SK-N-DZ (cell line): ENCODE measurements around the gene ZSCAN25.
"Not testable (repeated sequence)": the region's sequence is repeated elsewhere in the genome, so short reads cannot be mapped to it uniquely, and the experiment has no call there.

Experiments used
- DNase-seq: peaks from one replicate; pipeline ENCODE4 v3.0.0-alpha.2; 2015; ENCODE audit warnings: low spot score

Gene ZSCAN25

DNA sequence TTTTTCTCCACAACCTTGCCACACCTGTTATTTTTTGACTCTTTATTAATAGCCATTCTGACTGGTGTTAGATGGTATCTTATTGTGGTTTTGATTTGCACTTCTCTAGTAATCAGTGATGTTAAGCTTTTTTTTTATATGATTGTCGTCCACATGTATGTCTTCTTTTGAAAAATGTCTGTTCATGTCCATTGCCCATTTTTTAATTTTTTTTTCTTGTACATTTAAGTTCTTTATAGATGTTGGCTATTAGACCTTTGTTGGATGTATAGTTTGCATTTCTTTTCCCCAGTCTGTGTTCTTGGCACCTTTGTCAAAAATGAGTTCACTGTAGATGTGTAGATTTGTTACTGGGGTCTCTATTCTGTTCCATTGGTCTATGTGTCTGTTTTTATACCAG, 28.8 kb downstream of the ZSCAN25 start:
- no peak for DNase-seq

DNA sequence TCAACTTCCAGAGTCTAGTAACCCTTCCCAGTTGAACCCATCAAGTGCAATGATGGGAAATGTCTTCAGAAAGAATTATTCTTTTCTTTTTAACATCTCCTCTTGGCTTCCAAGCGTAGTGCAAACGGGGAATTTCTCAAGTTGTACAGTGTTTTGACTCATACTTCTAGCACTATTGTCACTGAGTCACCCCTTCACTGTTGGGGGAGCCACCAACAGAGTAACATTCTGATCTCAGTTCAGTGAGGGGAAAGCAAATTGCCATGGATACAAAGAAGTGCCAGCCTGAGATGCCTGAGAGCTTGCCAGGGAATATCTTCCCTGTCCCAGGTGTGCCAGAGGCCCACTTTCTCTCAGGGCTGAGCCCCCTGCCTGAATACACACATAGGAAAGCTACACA, 32.1 kb downstream of the ZSCAN25 start:
- no peak for DNase-seq

DNA sequence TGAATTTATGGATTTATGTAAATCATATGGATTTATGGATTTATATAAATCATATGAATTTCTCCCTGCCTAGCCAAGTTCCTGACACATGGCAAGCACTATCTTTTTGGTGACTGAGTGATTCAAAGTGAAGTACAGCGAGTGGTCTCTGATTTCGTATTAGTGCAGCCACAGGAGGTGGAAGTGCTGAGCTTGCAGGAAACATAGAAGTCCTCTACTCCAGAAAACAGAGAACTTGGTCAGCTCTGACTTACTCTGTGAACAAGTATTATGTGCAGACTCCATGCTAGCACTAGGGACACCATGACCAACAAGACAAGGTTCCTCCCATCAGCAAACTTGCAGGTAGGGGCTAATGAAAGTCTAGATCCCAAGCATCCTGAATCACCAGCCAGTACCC, 34.5 kb downstream of the ZSCAN25 start:
- DNase-seq = no peak

DNA sequence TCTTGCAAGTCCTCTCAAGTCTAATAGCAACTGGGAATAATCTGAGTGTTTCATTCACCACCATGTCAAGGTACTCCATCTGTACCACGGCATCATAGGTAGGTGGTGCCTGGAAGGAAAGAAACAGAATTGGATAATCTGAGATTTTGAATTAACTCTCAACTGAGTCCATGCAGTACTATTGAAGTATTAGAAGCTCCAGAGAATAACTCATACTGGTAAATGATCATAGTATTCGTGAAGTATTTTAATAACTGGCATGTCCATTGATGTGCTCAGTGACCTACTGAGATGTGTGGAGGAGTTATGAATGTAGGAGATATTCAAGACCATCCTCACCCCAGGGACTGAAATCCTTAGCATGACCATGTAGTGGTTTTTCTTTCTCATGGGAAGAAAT, 35.9 kb downstream of the ZSCAN25 start:
- no peak for DNase-seq

DNA sequence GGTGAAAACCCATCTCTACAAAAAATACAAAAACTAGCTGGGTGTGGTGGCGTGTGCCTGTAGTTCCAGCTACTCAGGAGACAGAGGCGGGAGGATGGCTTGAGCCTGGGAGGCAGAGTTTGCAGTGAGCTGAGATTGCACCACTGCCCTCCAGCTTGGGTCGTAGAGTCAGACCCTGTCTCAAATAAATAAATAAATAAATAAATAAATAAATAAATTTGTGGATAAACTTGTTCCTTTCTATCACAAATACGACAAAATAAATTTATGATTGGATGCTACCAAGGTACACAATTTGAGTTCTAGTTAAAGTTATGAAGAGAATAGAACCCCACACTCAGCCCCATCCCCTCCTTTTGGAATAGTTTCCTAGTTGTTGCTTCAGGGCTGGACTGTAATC, 36.5 kb downstream of the ZSCAN25 start:
- not testable (repeated sequence) for DNase-seq

DNA sequence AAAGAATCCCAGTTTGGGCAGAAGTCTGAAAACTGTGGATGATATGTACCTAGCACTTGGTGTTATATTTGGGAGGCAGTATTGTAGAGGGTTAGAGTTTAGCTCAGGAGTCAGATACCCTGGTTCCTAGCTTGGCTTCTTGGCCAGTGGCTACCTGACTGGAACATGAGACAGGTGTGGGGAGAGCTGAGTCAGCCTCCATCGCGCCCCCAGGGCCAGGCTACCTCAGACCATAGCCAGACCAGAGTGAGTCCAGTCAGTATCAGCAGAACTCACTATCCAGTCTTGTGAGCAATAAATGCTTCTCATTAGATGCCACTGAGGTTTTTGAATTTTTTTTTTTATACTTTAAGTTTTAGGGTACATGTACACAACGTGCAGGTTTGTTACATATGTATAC, 37.0 kb downstream of the ZSCAN25 start:
- no peak for DNase-seq

DNA sequence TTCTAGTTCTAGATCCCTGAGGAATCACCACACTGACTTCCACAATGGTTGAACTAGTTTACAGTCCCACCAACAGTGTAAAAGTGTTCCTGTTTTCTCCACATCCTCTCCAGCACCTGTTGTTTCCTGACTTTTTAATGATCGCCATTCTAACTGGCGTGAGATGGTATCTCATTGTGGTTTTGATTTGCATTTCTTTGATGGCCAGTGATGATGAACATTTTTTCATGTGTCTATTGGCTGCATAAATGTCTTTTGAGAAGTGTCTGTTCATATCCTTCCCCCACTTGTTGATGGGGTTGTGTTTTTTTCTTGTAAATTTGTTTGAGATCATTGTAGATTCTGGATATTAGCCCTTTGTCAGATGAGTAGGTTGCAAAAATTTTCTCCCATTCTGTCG, 37.9 kb downstream of the ZSCAN25 start:
- DNase-seq = not testable (repeated sequence)

DNA sequence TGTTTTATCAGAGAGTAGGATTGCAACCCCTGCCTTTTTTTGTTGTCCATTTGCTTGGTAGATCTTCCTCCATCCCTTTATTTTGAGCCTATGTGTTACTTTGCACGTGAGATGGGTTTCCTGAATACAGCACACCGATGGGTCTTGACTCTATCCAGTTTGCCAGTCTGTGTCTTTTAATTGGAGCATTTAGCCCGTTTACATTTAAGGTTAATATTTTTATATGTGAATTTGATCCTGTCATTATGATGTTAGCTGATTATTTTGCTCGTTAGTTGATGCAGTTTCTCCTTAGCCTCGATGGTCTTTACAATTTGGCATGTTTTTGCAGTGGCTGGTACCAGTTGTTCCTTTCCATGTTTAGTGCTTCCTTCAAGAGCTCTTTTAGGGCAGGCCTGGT, 41.1 kb downstream of the ZSCAN25 start:
- DNase-seq = not testable (repeated sequence)

DNA sequence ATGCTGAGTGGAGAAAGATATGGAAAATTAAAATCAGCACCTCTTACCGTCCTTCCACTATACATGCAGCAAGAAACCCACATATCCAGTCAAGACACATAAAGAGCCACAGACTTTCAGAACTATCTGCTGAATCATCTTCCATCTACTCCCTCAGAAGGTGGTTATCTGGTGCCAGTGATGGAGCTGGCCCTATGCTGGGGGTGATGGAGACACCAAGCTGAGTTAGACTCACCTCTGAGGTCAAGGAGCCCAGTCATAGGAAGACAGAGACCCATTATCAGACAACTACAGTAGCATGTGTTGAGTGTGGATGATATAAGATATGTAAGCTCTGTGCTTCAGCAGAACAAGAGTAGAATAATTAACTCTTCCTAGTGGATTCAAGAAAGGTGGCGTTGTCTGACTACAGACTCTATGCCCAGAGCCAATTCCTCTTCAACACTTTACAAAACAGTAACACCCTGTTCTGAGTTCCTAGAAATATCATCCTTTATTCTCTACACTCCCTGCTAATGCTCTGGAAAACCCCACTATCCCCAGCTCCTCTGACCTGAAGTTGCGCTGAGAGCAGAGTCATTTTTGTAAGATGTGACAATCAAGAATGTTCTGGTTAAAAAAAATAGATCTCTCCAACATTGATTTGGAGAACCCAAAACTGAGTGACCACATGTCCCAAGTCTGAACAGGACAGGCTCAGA, 48.7 kb downstream of the ZSCAN25 start:
- no peak for DNase-seq

DNA sequence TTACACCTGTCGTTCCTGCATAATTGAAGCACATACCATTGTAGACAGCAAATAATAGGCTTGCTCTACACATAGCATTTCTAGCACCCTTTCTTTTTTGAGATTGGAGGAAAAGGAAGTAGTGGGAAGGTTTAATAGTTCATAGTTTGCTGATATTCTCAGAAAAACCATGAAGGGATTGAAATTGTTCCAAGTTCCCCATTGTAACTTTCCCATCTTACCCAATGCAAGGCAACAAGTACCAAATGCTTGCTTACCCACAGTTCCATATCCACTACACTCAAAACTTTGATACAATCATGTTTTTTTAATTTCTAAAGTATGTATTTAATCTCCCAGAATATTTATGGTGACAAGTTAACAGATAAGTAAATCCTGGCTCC, 49.3 kb downstream of the ZSCAN25 start:
- DNase-seq = no peak

DNA sequence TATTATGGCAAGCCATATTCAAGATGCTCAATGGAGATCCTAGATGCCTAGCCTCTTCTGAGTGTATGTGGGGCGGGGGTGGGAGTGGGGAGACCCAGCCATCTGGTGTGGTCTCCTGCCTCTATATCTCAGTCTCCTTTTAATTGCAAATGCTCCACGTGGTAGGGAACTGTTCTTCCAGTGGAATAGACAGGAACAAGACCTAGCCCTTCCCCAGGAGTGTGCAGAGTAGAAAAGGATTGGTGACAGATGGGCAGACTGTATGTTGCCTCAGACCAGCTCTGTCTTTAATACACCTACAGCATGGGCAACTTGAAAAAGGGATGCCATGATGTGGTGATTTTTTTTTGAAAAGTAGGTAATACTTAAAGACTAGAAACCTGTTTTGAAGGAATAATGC, 50.4 kb downstream of the ZSCAN25 start:
- no peak for DNase-seq

DNA sequence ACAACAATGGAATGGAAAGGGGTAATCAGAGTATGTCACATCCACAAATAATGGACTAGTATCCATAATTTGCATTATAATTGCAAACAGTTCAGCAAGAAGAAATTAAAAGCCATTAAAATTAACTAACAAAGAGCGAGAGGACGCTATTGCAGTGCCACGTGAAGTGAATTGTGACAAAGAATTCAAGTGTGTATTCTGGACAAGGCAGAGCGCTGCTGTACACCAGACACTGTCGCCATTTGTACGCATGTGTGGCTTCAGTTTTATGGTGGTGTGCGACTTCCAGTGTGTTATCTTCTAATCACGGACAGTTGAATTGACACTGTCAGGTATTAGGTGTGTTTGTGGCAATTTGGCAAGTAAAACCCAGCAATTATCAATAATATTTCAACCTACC, 51.8 kb downstream of the ZSCAN25 start:
- DNase-seq = no peak

DNA sequence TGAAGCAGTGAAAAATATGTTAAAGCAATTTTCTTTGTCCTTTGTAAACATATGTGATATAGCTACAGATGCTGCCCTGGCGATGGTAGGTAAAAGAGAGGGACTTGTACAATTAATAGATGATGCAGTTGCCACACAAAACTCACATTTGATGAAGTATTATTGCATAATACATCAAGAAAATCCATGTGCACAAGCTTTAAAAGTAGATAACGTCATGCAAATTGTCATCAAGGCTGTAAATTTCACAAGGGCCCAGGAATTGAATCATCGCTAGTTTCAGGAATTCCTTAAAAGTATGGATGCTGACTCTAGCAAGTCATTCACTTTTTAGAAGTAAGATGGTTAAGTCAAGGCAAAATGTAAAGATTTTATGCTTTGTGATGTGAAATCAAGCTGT, 53.0 kb downstream of the ZSCAN25 start:
- DNase-seq = no peak

DNA sequence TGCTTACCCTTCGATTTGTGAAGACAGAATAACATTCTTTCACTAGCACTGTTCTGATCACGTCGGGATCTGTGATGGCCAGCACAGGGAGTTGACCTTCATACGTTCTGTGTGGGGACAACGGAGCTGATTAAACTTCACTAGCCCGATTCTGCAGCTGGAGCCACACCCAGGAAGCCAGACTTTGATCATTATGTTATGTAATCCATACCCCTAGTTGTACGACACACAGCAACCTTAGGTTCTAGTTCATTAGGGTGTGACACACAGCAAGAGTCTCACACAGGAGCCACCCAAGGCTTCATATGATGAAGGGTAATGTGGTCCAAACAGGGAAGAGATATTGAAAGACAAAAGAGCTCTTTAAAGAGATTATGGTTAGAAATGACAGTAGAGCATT, 55.8 kb downstream of the ZSCAN25 start:
- no peak for DNase-seq

DNA sequence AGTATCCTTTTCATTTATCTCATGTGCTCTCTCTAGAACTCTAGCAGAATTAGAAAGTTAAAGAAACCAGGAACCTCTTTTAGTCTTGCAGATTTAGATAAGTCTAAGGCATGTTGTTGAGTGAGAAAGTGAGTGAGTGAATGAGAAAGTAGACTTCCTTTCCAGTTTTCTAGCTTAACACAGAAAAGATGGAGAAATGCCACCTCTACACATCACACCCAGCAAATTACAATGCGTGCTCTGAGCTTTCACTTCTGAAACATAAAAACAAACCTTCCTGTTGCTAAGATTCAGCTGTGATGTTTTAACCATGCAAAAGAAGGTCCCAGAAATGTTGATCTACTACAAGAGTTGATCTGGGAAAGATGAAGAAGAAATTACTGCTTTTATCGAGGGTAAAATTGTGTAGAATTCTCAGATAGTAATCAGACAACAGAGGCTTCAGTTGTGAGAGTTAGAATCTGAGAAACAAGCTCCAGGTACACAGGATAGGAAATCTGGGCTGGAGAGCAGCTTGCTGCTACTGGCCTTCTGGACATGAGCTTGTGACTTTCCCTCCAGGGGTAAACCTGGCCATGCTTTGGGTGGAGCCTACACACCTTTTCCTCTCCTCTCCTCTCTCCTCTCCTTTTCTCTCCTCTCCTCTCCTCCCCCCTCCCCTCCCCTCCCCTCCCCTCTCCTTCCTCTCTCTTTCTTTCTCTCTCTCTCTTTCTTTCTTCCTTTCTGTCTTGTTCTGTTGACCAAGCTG, 58.4 kb downstream of the ZSCAN25 start:
- DNase-seq = no peak

DNA sequence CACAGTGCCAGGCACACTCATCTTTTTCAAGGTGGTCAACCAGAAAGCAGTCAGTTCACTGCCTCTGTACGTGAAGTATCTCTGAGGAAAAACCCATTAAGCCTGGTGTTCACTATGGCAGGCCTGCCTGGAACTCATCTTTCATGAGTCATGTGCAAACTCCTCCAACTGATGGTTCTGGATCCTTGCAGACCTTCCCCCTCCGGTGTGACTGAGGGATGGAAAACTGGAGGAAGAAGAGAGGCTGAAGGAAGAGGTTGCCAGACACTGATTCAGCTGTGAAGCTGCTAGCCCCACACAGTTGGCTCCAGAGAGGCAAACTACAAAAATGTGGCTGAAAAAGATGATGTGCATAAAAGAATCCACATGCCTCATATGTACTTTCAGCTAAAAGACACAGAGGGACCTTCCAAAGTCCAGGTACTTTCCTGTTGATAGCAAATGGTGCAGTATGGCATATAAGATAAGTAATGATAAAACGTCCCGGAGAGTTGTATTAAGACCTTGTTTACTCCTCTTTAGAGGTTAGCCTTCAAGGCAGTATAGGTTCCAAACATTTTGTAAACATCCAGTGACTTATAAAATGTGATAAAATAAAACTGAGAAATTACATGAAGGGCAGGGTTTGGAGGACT, 60.4 kb downstream of the ZSCAN25 start:
- no peak for DNase-seq

DNA sequence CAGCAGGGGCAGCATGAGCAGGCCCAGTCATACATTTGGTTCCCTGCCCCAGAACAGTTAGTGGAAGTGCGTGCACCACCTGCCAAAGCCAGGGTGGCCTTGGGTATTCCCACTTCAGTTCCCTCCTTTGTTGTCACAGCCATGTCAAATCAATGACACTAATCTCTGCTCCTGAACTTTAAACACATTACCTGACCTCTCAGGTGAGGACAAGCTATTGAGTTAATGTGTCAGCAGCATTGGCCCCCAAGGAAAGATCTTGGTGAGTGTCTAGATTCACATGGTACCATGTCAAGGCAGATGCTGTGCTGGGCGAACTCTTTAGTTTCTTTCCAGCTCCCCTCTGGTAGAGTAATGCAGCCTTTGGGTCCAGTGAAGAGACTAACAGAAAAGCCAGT, 60.9 kb downstream of the ZSCAN25 start:
- DNase-seq = no peak

DNA sequence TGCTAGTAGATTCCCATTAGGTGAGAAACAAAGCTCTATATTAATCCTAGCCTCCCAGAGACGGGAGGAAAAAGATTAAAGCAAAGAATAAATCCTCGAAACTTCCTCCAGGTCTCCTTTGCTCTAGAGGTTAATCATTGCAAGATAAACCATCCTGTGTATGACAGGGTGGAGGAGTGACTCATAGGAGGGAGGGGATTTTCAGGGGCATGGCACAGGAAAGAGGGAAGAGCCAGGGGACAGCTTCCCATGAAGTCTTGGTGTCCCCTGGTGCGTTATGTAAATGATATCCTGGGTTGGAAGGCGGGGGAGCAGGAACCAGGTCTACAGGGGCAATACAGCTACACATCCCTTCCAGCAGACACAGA, 62.3 kb downstream of the ZSCAN25 start:
- peak; percentile 20 for DNase-seq

DNA sequence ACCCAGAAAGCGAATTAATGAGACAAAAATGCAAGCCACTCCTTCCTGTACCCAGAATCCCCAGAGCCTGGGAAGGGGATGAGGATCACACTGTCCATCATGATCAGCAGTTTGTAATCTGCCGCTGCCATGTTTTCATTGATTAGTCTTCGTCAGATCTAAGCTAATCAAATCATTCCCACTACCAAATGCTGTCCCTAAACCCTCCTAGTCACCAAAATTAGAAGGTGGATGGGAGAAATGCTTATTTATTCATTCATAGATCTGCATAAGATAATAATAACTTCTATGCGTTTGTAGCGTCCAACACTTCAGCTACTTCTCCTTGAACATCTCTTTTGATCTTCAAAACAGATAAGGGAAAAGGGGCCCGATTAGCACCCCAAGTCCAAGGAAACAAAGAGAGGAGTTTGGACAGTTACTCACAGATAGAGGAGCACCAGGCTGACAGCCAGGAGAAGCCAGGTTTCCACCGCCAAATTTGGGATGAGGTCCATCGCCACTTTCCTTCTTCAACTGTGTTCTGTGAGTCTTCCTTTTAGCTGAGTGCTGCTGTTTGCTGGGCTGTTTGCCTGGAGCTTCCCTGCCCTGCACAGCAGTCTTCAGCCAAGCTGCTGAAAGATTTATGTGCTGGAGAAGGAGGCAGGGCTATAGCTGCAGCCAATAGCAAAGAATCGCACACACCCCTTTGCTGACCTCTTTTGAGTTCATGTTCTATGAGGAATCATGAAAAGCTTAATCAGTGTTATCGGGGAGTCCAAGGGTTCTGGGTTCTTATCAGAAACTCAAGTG, 62.9 kb downstream of the ZSCAN25 start, which contains the start of gene CYP3A5:
Gene CYP3A5, minus strand, starts transcription at position 597 of the 792 bp plus-strand sequence. Its CDS starts 100 bp downstream, at position 497.
- peak; percentile 36 for DNase-seq
